ENCODE results near the gene ARL15.

GRCh38 chr5:54009357-54009756 is 301.0 kb downstream of the ARL15 start:
- TF ChIP-seq POLR2A (IDR thresholded peaks at IDR 0.05; ENCODE audit: extremely low read depth, insufficient read length) (no peak), MYC (IDR thresholded peaks at IDR 0.05; ENCODE audit: low read depth, low read length) (no peak)
